ENCODE results near the gene TIGD3.
"Not testable (repeated sequence)": the region's sequence is repeated elsewhere in the genome, so short reads cannot be mapped to it uniquely, and the experiment has no call there.

The TIGD3 gene

DNA sequence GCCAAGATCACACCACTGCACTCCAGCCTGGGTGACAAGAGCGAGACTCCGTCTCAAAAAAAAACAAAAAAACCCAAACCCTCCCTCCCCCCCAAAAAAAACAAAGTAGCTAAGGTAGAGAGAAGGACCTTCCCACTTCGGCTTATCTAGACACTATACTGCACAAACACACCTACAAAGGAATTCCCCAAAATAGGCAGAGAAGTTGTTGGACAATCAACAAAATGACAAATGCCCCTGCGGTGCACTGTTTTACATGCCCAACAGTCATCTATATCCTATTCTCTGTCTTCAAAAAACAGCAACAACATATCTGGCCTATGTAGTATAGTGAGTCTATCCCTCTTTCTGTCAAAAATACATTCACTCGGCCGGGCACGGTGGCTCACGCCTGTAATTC lies 27.5 kb upstream of the TIGD3 start:
- H3K27ac ChIP-seq, result peak overlapping the region; percentile 2; the same call in 1 of the 2 replicates
- TF ChIP-seq, protein P1, sequence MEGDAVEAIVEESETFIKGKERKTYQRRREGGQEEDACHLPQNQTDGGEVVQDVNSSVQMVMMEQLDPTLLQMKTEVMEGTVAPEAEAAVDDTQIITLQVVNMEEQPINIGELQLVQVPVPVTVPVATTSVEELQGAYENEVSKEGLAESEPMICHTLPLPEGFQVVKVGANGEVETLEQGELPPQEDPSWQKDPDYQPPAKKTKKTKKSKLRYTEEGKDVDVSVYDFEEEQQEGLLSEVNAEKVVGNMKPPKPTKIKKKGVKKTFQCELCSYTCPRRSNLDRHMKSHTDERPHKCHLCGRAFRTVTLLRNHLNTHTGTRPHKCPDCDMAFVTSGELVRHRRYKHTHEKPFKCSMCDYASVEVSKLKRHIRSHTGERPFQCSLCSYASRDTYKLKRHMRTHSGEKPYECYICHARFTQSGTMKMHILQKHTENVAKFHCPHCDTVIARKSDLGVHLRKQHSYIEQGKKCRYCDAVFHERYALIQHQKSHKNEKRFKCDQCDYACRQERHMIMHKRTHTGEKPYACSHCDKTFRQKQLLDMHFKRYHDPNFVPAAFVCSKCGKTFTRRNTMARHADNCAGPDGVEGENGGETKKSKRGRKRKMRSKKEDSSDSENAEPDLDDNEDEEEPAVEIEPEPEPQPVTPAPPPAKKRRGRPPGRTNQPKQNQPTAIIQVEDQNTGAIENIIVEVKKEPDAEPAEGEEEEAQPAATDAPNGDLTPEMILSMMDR (IDR thresholded peaks at IDR 0.05), result no peak
- no peak for TF ChIP-seq ZFX (IDR thresholded peaks at IDR 0.05; ENCODE audit: borderline replicate concordance)

DNA sequence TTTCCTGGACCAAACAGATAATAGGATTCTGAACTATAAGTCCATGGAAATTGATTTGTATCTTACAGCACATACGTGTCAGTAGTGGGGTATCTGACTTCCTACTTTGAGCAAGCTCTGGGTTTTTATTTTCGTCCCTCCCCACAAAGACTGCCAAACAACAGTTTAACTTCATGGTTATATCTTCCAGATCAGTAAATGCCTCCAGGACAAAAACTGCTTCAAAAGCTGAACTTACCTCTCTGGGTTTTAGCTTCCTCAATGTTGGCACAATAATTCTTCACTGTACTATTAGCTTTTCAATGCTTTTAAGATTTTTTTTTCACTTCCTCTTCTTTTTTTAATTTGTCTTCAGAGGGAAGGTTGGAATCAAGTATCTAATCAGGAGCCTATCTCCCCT lies 25.1 kb upstream of the TIGD3 start:
- H3K27ac ChIP-seq, result peak overlapping the region; percentile 72
- no peak for TF ChIP-seq ZFX (IDR thresholded peaks at IDR 0.05; ENCODE audit: borderline replicate concordance)
- TF ChIP-seq, protein P1 (IDR thresholded peaks at IDR 0.05), result no peak

DNA sequence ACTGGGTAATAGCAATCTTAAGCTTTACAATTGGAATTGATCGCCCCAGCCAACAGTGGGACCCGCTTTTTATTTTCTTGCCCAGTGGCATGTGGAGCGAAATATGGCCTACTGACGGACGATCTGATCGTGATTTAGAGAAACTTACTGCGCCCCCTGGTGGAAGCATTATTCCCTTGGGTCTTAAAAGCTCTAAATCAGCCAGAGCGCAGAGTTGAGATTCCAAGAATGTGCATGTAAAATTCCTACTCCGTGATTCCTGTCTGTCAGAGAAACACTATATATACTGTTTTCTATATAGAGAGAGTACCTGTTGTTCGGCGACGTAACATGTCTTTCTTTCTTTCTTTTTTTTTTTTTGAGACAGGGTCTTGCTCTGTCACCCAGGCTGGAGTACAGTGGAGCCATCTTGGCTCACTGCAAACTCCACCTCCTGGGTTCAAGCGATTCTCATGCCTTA lies 24.6 kb upstream of the TIGD3 start:
- no peak for TF ChIP-seq ZFX (IDR thresholded peaks at IDR 0.05; ENCODE audit: borderline replicate concordance)
- TF ChIP-seq, protein P1 (IDR thresholded peaks at IDR 0.05), result peak; percentile 90
- H3K27ac ChIP-seq, result peak overlapping the region; percentile 72

DNA sequence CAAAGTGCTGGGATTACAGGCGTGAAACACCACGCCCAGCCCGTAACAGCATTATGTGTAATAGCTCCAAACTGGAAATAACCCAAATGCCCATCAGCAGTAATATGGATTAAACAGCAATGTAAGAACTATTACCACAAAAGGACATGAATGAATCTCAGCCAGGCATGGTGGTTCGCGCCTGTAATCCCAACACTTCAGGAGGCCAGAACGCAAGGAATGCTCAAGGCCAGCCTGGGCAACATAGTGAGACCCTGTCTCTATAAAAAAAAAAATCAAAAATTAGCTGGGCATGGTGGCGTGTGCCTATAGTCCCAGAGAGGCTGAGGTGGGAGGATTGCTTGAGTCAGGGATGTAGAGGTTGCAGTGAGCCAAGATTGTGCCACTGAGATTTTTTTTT lies 24.0 kb upstream of the TIGD3 start:
- TF ChIP-seq ZFX (IDR thresholded peaks at IDR 0.05; ENCODE audit: borderline replicate concordance), result no peak
- TF ChIP-seq, protein P1 (IDR thresholded peaks at IDR 0.05), result no peak
- H3K27ac ChIP-seq, result peak overlapping the region; percentile 72

DNA sequence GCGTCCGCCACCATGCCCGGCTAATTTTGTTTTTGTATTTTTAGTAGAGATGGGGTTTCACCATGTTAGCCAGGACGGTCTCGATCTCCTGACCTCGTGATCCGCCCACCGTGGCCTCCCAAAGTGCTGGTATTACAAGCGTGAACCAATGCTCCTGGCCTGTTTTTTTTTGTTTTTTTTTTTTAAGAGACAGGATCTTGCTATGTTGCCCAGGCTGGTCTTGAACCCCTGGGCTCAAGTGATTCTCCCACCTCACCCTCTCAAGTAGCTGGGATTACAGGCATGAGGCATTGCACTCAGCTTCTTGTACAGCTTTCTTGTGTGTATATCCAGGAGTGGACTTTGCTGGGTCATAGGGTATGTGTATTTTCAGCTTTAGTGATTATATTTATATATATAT lies 22.0 kb upstream of the TIGD3 start:
- H3K27ac ChIP-seq, result not testable (repeated sequence)

GRCh38 chr11:65334696-65335295 lies 19.8 kb upstream of the TIGD3 start:
- TF ChIP-seq, protein P1 (IDR thresholded peaks at IDR 0.05), result no peak
- no peak for TF ChIP-seq ZFX (IDR thresholded peaks at IDR 0.05; ENCODE audit: borderline replicate concordance)
- peak overlapping the region; percentile 76 for H3K27ac ChIP-seq

DNA sequence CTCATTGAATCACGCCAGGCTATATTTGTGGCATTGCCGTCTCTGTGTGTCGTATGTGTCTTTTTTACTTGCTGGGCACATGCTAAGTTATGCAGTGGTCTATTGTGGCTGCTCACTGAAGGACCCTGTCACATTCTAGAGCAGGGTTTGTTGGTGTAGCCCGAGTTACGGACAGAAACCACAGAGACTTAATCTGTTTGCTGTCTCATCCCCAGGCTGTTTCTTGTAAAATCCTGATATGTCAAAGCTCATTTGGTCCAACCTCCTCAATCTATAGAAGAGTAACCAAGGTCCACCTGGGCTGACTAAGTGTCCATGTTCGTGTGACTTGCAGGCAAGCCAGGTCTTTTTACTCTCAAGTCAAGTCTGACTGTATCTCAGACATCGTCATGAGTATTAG lies 15.9 kb upstream of the TIGD3 start:
- H3K27ac ChIP-seq, result no peak overlapping the region
- TF ChIP-seq ZFX (IDR thresholded peaks at IDR 0.05; ENCODE audit: borderline replicate concordance), result no peak
- TF ChIP-seq, protein P1 (IDR thresholded peaks at IDR 0.05), result no peak

GRCh38 chr11:65340226-65340625 lies 14.3 kb upstream of the TIGD3 start:
- H3K27ac ChIP-seq, result no peak overlapping the region
- TF ChIP-seq ZFX (IDR thresholded peaks at IDR 0.05; ENCODE audit: borderline replicate concordance), result no peak
- TF ChIP-seq, protein P1 (IDR thresholded peaks at IDR 0.05), result no peak

All from 22Rv1 (cell line).